Measurements from ENCODE around the gene TDO2. TPM values are rescaled to one million over a fixed set of nuclear protein-coding genes. Genes with fewer than 3 reads are reported as not detected.

The TDO2 gene
- total RNA-seq, 1 donor from 2014 or later = not detected

DNA sequence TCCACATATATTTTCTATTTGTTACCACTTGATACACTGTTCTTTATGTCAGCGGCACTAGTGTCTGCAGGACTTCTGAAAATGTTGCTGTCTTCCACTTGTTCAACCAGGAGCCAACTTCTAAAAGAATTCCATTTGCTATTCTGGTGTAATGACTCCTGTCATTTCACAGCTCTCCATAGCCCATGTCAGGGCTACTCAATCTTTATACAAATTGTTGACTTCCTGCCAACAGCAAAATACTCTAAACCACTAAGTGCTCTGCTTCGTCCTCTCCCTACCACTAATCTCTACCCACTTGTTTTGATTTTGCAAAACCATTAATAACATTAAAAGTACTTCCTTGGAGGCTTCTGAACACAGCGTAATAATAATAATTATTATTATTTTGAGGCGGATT is 43.0 kb downstream of the TDO2 start:
- DNase-seq (ENCODE audit: missing footprints) (no peak), ATAC-seq (peak; percentile 42)
- intact Hi-C loops (cut with DNase I) = no loop called here

DNA sequence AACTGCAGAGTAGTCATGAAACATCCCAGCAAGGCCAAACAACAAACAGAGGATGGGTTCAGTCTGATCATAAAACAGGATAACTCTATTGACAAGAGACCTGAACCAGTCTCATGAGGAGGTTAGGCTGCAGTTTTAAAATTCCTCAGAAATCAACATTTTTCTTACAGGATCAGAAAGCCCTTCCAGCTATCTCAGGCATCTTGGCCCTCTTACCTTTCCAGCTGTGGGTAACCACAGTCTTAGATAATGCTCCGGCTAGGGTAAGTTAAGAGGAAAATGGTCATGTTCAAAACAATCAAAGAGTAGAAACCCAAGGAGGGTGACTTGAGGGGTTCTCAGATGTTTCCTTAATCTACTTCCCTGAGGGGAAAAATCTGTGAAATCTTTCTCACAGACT is 45.0 kb downstream of the TDO2 start:
- intact Hi-C loops (cut with DNase I) = no loop called here
- ATAC-seq = no peak

DNA sequence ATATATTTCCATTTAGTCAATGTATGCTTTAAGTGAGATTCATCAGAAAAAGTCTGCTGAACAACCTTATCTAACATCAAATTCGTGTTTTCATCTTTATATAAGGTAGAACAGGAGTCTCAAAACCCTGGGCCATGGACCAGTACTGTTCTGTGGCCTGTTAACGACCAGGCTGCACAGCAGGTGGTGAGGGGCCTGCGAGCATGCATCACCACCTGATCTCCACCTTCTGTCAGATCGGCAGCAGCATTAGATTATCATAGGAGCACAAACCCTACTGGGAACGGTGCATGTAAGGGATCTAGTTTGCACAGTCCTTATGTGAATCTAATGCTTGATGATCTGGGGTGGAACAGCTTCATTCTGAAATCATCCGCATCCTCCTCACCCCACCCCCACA is 47.0 kb downstream of the TDO2 start:
- intact Hi-C loops (cut with DNase I) = no loop called here
- DNase-seq (ENCODE audit: missing footprints) = no peak

More for the DNA sequence above, 45.0 kb downstream of the TDO2 start:
- DNase-seq (ENCODE audit: missing footprints) = no peak

DNA sequence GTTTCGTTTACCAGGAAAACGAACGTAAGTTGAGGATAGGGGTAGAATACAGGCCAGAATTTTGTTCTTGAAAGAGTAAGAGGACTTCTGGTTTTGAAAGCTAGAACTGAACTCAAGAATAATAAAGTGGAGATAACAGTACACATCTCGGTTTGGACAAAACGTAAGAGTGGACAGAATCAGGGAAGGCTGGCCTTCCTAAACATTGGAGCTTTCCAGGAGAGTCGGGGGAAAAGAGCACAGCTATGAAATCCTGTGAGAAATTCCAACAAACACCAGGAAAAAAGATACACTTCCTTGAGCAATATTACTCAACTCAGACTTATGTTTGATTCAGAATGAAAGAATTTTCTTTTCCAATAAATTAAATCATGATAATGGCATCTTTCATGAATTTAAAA is 49.0 kb downstream of the TDO2 start:
- ATAC-seq (no peak), DNase-seq (ENCODE audit: missing footprints) (no peak)
- intact Hi-C loops (cut with DNase I) = loop anchor here (2.0 kb wide), 2 partner anchors 144 to 548 kb away; no protein-coding TSS in a partner anchor

More for the DNA sequence above, 47.0 kb downstream of the TDO2 start:
- no peak for ATAC-seq

DNA sequence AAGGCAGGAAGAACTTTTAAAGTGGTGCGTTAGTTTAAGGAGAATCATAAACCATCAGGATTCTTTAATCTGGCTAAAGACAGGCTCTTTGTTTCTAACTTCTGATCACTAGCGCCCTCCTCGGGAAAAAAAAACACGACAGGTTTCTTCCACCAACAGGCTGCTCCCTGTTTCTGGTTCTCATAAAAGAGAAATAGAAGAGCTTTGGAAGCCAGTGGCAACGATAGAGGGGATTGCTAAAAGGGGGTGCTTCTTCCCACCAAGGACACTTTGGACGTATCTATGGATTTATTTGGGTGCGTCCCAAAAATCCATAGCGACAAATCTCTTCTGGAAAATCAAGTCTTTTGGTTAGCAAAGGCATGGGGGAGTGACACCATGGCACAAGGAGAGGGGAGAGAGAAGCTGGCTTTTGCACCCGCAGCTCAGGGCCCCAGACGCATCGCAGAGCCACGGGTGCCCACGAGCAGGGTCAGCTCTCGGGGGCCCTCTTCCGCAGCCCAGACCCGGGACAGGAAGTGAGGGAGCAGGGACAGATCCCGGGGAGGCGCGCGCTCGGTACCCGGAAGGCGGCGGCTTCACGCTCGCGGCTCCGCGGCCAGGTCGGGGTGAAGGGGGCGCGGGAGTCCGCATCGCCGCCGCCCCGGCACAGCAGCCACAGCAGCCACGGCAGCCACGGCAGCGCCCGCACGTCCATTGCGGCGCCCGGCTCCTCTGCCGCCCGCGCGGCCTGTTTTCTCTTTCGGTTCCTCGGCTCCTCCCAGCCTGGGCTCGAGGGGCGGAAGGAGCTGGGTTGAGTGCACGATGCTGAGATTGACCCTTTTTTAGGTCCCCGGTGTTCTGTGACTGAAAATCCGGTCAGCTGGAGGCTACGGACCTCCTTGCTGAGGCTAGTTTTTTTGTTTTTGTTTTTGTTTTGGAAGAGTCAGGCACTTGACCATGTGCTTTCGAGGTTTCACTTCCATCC is 49.9 kb downstream of the TDO2 start, which contains the start of gene CTSO:
Gene CTSO (minus strand): TSS at position 716 of the 967 bp plus-strand sequence. CDS start 19 bp downstream, at position 697.
- intact Hi-C loops (cut with DNase I) = loop anchor here (2.0 kb wide), 2 partner anchors 145 to 549 kb away; no protein-coding TSS in a partner anchor
- DNase-seq (ENCODE audit: missing footprints) (peak; percentile 86), ATAC-seq (peak; percentile 96)

- intact Hi-C loops (cut with DNase I) = no loop called here
- ATAC-seq = no peak
- no peak for DNase-seq (ENCODE audit: missing footprints)
These were observed 50.7 kb downstream of the TDO2 start for GRCh38 chr4:155954118-155954685.

- no peak for DNase-seq (ENCODE audit: missing footprints)
- intact Hi-C loops (cut with DNase I) = no loop called here
- no peak for ATAC-seq
These were observed 51.4 kb downstream of the TDO2 start for GRCh38 chr4:155954939-155955338.

DNA sequence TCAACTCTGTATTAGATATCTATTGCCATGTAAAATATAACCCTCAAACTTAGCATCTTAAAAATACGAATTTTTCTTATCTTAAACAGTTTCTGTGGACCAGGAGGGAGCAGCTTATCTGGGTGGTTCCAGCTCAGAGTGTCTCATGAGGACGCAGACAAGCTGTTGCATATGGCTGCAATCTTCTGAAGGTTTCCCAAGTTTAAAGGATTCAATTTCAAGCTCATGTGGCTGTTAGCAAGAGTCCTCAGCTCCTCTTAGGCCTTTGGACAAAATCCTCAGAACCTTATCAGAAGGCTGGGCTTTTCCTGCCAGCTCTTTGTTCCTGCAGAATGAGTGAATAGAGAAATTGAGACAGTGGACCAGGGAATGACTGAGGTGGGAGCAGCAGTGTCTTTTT is 53.0 kb downstream of the TDO2 start:
- ATAC-seq (no peak), DNase-seq (ENCODE audit: missing footprints) (no peak)
- intact Hi-C loops (cut with DNase I) = no loop called here

GRCh38 chr4:155959417-155959816 is 55.9 kb downstream of the TDO2 start:
- DNase-seq (ENCODE audit: missing footprints) = no peak
- intact Hi-C loops (cut with DNase I) = no loop called here
- no peak for ATAC-seq

GRCh38 chr4:155960522-155960921 is 57.0 kb downstream of the TDO2 start:
- DNase-seq (ENCODE audit: missing footprints) = no peak
- intact Hi-C loops (cut with DNase I) = no loop called here
- peak; percentile 51 for ATAC-seq

- no peak for DNase-seq (ENCODE audit: missing footprints)
- no peak for ATAC-seq
- intact Hi-C loops (cut with DNase I) = no loop called here
These were observed 58.1 kb downstream of the TDO2 start for GRCh38 chr4:155961575-155961974.

DNA sequence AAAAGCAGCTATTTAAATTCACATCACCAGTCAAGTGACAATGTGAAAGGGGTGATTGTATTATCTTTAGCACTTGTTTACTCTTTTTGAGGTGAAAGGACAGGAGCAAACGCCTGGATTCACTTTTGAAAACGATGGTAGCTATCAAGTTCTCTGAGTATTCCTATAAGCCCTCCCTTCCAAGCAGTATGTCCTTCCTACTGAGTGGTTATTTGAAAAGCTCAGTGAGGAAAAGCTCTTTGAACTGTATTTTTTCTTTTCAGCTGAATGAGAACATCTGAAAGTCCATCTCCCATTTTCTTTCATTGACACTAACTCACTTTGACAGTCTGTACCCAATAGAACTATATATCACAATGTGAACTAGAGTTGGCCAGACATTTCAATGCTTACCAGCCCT is 59.3 kb downstream of the TDO2 start:
- intact Hi-C loops (cut with DNase I) = no loop called here
- DNase-seq (ENCODE audit: missing footprints) = no peak
- no peak for ATAC-seq

DNA sequence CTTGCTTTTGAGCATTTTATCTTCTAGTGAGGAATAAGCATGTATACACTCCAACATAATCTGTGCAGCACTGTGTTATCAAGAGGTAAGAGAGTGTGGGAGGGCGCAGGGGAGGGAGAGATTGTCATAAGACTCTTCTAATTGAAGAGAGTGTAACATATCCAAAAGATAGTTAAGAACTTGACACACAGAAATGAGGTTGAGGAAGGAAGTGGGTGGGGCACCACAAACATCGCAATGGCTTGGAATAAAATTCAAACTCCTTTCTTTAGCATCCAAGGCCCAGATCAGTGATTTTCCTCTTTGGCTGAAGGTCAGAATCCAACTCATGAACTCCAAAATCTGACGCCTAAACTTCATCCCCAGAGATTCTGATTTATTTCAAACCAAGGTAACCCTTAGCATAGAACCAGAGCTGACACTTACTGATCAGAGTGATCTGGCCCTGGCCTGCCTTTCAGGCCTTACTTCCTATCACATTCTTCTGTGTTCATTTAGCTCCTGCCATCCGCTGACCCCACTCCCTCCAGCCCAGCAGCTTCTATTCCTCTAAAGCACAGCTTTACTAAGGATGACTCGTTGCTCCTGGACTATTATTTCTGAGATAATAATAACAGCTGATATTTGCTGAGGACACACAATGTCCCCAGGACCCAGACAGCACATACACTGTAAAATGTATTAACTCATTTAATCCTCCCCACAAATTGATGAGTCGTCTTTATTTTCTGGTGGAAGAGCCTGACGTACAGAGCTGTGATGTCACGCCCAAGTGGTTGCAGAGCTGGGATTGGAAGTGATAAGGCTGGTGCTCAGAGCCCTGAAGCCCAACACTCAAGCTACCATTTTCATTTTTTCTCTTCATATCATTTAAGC is 60.8 kb downstream of the TDO2 start:
- intact Hi-C loops (cut with DNase I) = no loop called here
- ATAC-seq = peak; percentile 71
- no peak for DNase-seq (ENCODE audit: missing footprints)

DNA sequence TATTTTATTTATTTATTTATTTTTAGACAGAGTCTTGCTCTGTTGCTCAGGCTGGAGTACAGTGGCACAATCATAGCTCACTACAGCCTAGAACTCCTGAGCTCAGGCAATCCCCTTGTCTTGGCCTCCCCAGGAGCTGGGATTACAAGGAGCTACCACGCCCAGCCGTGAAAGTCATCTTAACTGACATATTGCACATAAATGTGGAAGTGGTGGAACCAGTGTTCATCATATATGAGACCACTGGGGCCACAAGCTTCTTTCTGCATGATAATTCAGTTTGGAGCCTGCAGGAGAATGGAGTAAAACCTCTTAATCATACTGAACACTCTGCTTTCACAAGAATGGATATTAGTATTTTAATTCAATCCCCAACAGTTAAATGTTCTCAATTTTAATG is 62.7 kb downstream of the TDO2 start:
- no peak for ATAC-seq
- DNase-seq (ENCODE audit: missing footprints) = no peak
- intact Hi-C loops (cut with DNase I) = no loop called here

GRCh38 chr4:155966731-155967395 is 63.4 kb downstream of the TDO2 start:
- DNase-seq (ENCODE audit: missing footprints) (no peak), ATAC-seq (no peak)
- intact Hi-C loops (cut with DNase I) = no loop called here

Measured in Right ventricle myocardium inferior (tissue), 1 donor.